GM18858 (cell line): Measurements from ENCODE around the gene EPHA8.

Source experiments
- ATAC-seq: cut with Tn5 transposase; IDR thresholded peaks from one replicate; pipeline ENCODE4 v1.9.1; 2021; ENCODE audit not compliant: unreplicated experiment

EPHA8 gene

DNA sequence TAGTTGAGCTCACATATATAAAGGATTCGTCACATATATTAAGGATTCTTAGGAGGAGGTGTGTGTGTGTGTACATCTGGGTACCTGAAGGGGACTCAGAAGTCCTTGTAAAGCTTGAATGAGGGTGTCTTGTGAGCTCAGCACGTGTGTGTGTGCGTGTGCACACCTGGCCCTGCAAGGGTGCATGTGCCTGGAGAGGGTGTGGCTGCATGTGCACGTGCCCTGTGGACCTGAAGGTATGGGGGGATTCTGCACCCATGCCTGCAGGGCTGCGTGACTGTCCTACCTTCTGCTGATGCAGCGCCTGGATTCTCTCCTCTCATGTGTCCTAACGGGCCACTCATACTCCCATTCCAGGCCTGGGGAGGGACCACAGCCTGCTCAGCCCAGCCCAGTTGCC, 24.0 kb downstream of the EPHA8 start:
- no peak for ATAC-seq

DNA sequence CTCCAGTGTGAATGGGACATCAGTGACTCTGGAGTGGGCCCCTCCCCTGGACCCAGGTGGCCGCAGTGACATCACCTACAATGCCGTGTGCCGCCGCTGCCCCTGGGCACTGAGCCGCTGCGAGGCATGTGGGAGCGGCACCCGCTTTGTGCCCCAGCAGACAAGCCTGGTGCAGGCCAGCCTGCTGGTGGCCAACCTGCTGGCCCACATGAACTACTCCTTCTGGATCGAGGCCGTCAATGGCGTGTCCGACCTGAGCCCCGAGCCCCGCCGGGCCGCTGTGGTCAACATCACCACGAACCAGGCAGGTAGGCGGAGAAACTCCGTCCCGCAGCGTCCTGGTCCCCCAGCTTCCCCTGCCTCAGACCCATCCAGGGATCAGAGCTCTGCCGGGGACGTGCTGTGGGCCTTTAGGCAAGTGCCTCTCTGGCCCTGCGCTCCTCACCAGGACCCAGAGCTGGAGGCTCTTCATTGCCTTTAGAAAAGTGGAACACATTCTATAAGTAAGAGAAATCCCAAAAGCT, 25.7 kb downstream of the EPHA8 start:
- ATAC-seq: no peak

DNA sequence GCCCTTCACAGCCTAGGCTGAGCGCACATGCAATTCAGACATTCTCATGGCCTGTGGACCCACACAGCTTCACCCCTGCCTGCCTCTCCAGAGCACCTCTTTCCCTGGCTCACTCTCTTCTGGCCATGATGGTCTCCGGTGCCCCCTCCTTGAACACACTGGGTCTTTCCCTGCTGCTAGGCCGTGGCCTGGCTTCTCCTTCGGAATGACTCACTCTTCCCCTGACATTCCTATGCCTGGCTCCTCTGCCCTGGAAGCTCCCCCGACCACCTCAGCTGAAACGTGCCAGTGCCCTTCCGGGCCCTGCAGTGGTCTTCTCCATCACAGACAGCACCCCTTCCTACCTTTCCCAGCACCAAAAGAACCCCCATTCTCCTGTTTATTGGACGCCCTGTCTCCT, 28.3 kb downstream of the EPHA8 start:
- ATAC-seq: no peak

DNA sequence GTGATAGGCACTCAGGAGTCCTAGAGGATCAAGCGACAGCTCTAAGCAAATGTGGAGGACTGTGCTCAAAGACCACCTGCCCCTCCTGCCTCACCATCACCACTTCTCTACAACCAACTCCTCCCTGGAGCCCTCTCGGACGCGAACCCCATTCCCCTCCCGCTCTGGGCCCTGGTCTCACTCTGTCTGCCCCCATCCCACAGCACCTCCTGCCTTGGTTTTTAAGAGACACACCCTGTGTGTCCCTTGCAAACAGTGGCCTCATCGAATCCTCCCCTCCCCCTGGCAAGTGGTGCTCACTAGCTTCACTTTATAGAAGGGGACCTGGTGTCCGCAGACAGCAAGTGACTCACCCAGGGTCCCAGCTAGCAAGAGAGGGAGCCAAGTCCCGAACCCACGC, 28.8 kb downstream of the EPHA8 start:
- ATAC-seq: no peak

DNA sequence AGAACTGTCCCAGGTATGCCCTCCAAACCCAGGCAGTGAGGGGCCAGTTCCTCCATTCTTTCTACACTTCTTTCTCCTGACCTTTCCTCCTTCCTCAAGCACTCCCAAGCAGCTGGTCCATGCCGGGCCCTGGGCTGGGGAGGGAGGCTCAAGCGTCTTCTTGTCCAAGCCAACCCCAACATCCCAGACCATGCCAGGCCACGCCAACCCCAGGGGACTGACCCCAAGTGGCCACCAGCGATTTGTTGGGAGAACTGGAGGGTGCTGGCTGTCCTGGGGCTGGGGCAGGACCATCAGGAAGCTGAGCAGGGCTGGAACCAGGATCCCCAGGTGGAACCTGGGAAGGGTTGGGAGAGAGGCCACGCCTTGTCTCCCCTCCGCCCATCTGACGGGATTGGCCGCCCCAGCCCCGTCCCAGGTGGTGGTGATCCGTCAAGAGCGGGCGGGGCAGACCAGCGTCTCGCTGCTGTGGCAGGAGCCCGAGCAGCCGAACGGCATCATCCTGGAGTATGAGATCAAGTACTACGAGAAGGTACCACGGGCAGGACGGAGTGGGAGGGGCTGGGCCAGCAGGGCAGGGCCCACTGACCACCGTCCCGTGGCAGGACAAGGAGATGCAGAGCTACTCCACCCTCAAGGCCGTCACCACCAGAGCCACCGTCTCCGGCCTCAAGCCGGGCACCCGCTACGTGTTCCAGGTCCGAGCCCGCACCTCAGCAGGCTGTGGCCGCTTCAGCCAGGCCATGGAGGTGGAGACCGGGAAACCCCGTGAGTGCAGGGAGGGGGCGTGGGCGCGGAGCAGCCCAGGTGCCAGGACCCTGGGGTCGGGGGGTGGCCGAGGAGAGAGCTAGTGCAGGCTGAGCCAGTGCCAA, 29.9 kb downstream of the EPHA8 start:
- no peak for ATAC-seq

DNA sequence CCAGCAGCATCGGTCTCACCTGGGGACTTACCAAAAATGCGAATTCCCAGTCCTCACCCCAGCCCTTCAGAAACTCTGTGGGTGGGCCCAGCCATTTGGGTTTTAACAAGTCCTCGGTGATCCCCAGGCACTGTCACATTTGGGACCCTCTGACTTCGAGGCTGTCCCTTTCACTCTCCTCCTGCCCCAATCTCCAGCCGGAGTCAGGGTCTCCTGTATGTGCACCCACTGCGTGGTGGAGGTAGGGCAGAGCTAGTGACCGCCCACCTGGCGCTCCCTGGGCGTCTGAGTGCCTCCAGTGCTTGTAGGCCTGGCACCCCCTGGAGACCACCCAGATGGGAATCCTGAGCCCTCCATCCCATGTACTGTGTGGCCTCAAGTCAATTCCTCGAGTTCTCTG, 31.1 kb downstream of the EPHA8 start:
- no peak for ATAC-seq

DNA sequence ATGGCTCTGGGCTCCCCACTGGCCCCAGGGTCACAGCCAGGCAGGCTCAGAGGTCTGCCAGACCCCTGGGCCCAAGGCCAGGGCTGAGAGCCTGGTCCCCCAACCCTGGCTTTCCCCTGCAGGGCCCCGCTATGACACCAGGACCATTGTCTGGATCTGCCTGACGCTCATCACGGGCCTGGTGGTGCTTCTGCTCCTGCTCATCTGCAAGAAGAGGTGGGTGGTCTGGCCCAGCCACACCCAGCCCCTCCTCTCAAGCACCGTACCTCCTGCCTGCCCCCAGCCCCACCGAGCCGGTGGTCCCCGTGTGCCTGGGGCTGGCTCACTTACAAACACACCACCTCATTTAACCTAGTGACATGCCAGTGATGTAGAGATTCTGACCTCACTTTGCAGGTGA, 31.8 kb downstream of the EPHA8 start:
- ATAC-seq: no peak

DNA sequence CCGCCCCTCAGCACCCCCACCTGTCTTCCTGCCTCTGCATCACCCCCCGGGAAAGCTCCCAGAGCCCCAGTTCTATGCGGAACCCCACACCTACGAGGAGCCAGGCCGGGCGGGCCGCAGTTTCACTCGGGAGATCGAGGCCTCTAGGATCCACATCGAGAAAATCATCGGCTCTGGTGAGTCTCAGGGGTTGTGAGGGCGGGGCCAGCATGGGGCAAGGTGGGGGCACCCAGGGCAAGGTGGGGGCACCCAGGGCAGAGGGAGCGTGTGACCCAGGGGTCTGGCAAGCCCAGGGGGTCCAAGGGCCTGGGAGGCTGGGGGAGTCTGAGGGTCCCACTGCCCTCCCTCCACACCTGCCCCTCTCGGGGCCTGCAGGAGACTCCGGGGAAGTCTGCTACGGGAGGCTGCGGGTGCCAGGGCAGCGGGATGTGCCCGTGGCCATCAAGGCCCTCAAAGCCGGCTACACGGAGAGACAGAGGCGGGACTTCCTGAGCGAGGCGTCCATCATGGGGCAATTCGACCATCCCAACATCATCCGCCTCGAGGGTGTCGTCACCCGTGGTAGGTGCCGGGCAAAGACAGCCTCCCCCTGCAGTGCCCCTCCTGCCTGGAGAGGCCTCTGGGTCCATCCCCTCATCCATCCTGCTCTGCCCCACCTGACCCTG, 34.1 kb downstream of the EPHA8 start:
- ATAC-seq: no peak

DNA sequence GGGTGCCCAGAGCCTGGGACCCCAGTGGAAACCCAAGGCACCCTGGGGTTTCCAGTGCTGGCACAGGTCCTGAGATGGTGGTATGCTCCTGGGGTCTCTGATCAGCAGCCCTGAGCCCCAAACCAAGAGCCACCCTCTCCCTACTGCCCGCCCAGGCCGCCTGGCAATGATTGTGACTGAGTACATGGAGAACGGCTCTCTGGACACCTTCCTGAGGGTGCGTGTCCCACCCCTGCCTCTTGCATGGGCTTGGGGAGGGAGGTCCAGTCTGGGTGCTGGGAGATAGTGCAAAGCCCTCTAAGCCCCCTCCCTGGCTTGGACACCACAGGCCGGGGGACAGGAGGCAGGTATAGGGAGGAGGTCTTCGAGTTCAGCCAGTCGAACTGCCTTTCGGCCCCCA, 34.7 kb downstream of the EPHA8 start:
- ATAC-seq: no peak

DNA sequence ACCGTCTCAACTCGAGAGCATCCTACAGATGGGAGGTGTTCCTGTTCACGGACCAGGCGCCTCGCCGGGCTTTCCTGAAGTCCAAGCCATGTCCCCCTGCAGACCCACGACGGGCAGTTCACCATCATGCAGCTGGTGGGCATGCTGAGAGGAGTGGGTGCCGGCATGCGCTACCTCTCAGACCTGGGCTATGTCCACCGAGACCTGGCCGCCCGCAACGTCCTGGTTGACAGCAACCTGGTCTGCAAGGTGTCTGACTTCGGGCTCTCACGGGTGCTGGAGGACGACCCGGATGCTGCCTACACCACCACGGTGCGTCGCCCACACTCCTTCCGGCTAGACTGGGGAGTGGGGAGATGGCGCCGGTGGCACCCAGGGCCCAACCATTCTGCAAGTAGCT, 35.4 kb downstream of the EPHA8 start:
- no peak for ATAC-seq

DNA sequence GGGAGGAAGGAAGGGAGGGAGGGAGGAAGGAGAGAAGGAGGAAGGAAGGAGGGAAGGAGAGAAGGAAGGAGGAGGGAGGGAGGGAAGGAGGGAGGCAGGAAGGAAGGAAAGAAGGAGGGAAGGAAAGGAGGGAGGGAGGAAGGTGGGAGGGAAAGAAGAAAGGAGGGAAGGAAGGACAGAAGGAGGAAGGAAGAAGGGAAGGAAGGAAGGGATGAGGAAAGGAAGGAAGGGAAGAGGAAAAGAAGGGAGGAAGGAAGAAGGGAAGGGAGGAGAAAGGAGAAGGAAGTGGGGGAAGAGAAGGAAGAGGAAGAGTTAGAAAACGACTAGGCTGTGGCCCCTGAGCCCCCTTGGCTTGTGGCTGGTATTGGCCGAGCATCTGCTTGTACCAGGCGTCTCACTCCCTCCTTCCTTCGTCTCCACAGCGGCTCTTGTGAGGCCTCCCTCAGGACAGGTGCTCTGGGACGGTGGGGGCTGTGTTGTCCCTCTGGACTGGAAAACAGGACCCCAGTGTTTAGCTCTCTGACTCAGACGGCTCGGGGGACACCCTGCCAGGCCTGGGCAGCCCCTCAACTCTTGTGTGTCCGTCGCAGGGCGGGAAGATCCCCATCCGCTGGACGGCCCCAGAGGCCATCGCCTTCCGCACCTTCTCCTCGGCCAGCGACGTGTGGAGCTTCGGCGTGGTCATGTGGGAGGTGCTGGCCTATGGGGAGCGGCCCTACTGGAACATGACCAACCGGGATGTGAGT, 37.0 kb downstream of the EPHA8 start:
- no peak for ATAC-seq

DNA sequence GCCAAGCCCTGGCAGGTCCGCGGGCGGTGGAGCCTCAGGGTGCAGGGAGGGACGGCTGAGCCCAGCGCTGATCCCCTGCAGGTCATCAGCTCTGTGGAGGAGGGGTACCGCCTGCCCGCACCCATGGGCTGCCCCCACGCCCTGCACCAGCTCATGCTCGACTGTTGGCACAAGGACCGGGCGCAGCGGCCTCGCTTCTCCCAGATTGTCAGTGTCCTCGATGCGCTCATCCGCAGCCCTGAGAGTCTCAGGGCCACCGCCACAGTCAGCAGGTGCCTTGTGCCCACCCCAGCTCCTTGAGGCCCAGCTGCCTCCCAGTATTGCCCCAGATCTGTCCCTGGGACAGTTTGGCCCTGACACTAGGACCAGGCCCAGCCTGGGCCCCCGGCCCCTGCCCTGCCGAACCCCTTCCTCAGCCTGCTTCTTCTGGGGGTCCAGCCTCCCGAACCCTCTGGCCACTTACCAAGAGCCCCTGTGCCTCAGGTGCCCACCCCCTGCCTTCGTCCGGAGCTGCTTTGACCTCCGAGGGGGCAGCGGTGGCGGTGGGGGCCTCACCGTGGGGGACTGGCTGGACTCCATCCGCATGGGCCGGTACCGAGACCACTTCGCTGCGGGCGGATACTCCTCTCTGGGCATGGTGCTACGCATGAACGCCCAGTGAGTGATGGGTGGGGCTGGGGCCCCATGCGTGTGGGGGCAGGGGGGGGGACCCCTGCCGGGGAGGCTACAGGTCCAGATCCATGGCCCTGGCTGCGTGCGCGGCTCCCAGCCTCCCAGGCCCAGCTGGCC, 37.7 kb downstream of the EPHA8 start:
- ATAC-seq: no peak

DNA sequence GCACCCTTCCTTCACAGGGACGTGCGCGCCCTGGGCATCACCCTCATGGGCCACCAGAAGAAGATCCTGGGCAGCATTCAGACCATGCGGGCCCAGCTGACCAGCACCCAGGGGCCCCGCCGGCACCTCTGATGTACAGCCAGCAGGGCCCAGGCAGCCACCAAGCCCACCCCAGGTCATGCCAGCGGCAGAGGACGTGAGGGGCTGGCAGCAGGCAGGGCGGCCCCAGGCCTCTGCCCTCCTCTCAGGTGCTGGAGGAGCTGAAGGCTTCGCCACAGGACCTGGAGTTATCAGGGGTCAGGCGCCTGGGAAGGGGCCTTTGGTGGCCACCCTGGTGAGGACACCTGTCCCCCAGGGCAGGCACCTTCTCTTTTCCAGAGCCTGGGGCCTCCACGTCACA, 38.3 kb downstream of the EPHA8 start:
- no peak for ATAC-seq

DNA sequence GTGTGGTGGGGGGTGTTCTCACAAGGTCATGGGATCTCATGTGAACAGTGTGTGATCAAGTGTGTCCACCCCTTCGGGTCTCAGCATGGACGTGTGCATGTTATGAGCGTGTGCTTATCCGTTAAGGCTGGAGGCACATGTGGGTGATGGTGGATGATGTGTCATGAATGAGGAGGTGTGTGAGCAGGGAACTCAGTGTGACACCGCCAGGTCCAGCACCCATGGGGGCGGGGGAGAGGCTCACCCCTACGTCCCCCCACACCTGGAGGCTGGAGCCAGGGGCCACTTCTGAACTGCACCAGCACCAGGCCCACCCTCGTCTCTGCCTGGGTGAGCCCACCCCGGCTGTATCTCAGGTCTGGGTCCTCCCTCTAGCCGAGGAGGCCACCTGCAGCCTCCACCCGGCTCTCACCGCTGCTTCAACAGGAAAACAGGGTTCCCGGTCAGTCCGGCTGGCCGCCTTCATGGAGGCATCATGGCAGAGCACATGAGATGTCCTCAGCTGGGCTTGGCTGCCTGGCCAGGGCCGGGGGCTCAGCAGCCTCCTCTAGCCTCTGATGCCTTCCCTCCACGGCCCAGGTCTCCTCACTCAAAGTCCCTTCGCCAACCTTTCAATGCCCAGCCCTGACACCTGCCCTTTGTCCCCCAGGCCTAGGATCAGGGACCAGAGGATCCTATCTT, 38.9 kb downstream of the EPHA8 start:
- no peak for ATAC-seq

DNA sequence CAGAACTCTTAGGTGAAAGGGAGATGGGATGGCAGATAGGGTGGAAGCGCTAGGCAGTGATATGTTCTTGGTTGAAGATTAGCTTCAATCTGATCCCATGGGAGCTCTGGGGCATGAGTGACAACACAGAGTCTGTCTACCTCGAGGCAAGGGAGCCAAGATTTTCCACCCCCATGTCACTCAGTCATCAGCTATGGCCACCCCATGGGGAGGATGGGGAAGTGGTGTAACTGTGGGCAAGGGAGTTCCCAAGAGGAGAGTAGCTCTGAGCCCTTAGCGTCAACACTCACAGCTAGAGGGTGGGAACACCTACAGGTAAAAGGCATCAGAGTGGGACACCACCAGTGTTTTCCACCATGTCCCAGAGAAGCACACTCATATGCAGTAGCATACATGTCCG, 42.9 kb downstream of the EPHA8 start:
- no peak for ATAC-seq

DNA sequence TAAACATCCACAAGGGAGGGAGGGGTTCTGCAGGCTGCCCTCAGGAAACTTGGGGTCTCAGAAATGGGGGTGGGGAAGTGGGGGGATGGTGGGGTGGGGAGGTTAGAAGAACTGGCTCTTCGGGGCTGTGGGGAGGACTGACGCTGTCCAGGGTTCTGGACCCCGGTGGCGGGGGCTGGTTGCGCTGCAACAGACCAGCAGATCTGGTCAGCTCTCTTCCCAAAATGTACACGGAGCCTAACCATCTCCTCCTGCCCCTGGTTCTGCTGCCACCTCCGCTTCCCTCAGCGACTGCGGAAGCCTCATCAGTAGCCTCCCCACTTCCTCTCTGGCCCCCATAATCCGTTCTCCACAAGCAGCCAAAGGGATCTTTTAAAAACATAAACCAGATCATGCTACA, 43.9 kb downstream of the EPHA8 start:
- ATAC-seq: no peak

DNA sequence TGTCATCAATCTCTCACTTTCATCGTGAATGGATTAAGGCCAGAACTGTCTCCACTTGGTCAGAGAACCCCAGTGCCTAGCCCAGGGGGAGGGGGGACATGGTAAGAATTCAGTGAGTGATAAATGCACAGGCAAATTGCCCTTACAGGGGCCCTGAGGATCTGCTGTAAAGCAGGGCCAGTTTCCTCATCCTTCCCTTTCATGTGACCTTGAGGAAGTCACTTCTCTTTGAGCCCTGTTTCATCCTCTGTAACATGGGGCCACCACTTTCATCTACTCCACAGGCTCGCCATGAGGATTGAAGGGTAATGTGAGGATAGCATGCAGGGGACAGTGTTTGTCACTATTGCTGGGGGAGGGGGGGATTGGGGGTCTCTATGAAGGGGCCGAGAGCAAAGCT, 45.1 kb downstream of the EPHA8 start:
- ATAC-seq: no peak

DNA sequence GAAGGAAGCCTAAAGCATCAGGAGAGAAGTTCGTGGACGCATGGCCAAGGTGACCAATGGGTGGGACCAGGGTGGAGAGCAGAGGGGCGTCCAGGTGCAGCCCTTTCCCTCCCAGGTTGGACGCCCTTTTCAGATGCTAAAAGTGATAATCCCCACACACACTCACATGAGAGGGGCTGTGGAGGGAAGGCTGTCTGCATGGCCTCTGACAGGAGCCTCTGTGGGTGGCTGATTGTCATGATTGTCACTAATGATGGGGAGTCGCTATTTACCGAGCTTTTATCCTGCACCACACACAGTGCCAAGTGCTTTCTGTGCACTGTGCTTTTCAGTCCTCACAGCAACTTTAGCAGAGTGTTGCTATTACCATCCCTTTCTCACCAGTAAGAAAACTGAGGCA, 46.0 kb downstream of the EPHA8 start:
- ATAC-seq: no peak

DNA sequence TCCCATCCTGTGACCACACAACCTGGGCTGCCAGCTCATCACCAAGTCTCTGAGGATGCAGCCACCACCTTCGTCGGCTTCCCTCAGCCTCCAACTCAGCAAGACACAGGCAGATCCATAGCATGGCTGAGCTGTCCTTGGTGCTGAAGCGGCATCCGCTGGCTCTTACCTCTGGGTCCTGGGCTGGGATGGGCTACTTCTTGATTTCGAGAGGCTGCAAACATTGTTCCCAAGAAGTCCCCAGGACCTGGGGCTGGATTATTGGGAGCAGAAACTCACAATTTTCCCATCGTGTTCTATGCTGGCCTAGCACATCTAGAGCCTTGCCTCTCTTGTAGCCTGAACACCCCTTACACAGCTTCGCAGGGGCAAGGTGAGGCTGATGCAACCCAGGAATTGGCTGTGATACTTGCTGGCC, 48.2 kb downstream of the EPHA8 start:
- no peak for ATAC-seq
